Nucleus accumbens (tissue), 56 donors: ENCODE results near the gene MAN1A1.
"Not testable (repeated sequence)": the region's sequence is repeated elsewhere in the genome, so short reads cannot be mapped to it uniquely, and the experiment has no call there.

Experiments used
- DNase-seq, 56 donors: peaks; one replicate each; lab custom pipeline; 2025; lab: John Stamatoyannopoulos, UW

MAN1A1 gene

GRCh38 chr6:119182216-119182803 is 167.3 kb downstream of the MAN1A1 start:
- no peak for DNase-seq

GRCh38 chr6:119181046-119181445 is 168.5 kb downstream of the MAN1A1 start:
- no peak for DNase-seq

GRCh38 chr6:119179842-119180241 is 169.7 kb downstream of the MAN1A1 start:
- DNase-seq, result no peak

- DNase-seq, result no peak
Observed at GRCh38 chr6:119179062-119179461, 170.5 kb downstream of the MAN1A1 start.

- DNase-seq, result no peak
Observed at GRCh38 chr6:119176445-119176844, 173.1 kb downstream of the MAN1A1 start.

- no peak for DNase-seq
Observed at GRCh38 chr6:119174879-119175817, 174.4 kb downstream of the MAN1A1 start.

GRCh38 chr6:119174085-119174445 is 175.5 kb downstream of the MAN1A1 start:
- DNase-seq, result no peak

- DNase-seq, result no peak
Observed at GRCh38 chr6:119173249-119174084, 176.1 kb downstream of the MAN1A1 start.

GRCh38 chr6:119172824-119173223 is 176.7 kb downstream of the MAN1A1 start:
- DNase-seq, result no peak

GRCh38 chr6:119171864-119172588 is 177.5 kb downstream of the MAN1A1 start:
- no peak for DNase-seq

- no peak for DNase-seq
Observed at GRCh38 chr6:119171088-119171841, 178.3 kb downstream of the MAN1A1 start.

- DNase-seq, result no peak
Observed at GRCh38 chr6:119170447-119171087, 179.0 kb downstream of the MAN1A1 start.

GRCh38 chr6:119170103-119170446 is 179.5 kb downstream of the MAN1A1 start:
- DNase-seq, result no peak

GRCh38 chr6:119169355-119169754 is 180.2 kb downstream of the MAN1A1 start:
- not testable (repeated sequence) for DNase-seq

GRCh38 chr6:119166024-119166784 is 183.4 kb downstream of the MAN1A1 start:
- DNase-seq, result no peak

- DNase-seq, result no peak
Observed at GRCh38 chr6:119163006-119163405, 186.6 kb downstream of the MAN1A1 start.

- no peak for DNase-seq
Observed at GRCh38 chr6:119162134-119162775, 187.3 kb downstream of the MAN1A1 start.

- DNase-seq, result no peak
Observed at GRCh38 chr6:119161438-119161837, 188.1 kb downstream of the MAN1A1 start.
